Loucy (cell line): Measurements from ENCODE around the gene EPHA7.

Experiments
- CTCF ChIP-seq: fragments of 200-600 bp; sonication (generic); conservative IDR thresholded peaks from 2 replicates; pipeline ENCODE4 v1.5.1; 2014; ENCODE audit warnings: mild to moderate bottlenecking, antibody characterized with exemption, low read length
- EZH2phosphoT487 ChIP-seq: fragments of 200-600 bp; IDR thresholded peaks from 2 replicates; pipeline ENCODE4 v1.6.1; 2018; ENCODE audit warnings: antibody characterized with exemption, mild to moderate bottlenecking, moderate library complexity, borderline replicate concordance

DNA sequence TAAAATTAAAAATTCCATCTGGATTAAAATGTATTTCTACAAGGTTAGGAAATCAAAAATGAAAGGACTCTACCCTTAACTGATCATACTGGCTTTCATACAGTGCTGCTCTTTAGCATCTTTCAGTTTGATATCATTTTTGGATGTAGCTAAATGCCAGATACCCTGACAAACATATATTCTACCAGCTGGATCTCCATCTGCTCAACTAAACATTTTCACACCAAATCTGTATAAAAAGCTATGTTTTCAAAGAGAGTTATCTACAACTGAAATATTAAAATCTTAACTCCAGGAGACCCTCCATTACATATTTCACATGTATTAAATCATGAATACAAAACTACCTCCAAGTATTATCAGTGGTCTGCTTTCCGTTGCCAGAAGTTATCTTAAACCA is 95.7 kb downstream of the EPHA7 start:
- TF ChIP-seq CTCF (no peak), EZH2phosphoT487 (no peak)
